Fibroblast of lung (primary cell): Measurements from ENCODE around the gene AHCYL2.

Experiments
- EZH2 ChIP-seq: IDR thresholded peaks from 2 replicates; pipeline ENCODE4 v1.5.1; 2012; ENCODE audit warnings: low read length, control low read depth, mild to moderate bottlenecking; ENCODE audit errors: missing control alignments
- TF ChIP-seq, protein P1 (sequence below), 2 donors: IDR thresholded peaks in 1 of 2; conservative IDR thresholded peaks in 1 of 2; 1 replicate in 1 of 2; 2 replicates in 1 of 2; pipeline ENCODE4 v1.5.1; 2011 to 2012; ENCODE audit warnings: low read length in 2 of 2, control low read depth in 1 of 2, inconsistent platforms in 1 of 2, low read depth in 1 of 2, mild to moderate bottlenecking in 1 of 2

DNA sequence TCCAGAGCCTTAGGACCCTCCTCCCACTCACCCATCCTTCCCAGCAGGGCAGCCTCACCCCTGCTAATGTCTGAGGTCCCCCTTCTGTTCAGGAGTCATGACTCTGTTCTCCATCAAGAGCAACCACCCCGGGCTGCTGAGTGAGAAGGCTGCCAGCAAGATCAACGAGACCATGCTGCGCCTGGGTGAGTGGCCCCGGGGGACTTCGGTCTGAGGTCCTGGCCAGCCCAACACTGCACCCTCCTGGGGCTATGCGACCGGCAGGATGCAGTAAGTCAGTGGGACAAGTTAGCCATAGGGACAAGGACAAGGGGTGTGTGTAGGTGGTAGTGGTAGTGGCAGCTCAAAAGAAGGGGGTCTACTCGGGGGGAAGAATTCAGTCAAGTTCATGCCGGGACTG is 16.2 kb upstream of the AHCYL2 start:
- TF ChIP-seq, protein P1, sequence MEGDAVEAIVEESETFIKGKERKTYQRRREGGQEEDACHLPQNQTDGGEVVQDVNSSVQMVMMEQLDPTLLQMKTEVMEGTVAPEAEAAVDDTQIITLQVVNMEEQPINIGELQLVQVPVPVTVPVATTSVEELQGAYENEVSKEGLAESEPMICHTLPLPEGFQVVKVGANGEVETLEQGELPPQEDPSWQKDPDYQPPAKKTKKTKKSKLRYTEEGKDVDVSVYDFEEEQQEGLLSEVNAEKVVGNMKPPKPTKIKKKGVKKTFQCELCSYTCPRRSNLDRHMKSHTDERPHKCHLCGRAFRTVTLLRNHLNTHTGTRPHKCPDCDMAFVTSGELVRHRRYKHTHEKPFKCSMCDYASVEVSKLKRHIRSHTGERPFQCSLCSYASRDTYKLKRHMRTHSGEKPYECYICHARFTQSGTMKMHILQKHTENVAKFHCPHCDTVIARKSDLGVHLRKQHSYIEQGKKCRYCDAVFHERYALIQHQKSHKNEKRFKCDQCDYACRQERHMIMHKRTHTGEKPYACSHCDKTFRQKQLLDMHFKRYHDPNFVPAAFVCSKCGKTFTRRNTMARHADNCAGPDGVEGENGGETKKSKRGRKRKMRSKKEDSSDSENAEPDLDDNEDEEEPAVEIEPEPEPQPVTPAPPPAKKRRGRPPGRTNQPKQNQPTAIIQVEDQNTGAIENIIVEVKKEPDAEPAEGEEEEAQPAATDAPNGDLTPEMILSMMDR (conservative IDR thresholded peaks at IDR 0.05 in 1 of 2, IDR thresholded peaks at IDR 0.05 in 1 of 2; ENCODE audit: low read depth in 1 of 2, low read length in 2 of 2) = no peak
- TF ChIP-seq EZH2 = no peak
